Measurements from ENCODE around the gene CRIM1.

DNA sequence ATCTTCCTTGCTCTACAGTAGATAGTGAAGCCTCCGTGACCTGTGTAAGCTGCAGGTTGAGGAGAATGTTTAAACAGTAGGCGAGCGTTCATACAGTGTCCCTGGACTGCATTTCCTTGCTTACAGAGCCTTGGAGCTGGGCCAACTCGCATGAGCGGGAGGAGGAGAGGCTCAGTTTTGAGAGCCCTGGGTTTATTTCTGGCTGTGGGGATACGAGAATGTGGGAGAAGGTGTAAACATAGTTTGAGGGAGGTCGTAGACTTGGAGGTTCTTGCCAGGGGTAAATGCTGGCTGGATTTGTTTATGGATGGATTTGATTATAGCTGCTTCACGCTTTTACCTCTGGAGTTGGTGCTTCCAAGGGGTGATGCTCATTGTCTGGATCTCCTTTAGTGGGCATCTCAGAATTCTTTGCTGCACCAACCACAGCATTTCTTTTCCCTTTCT is 20.8 kb downstream of the CRIM1 start:
- TF ChIP-seq, protein P1, sequence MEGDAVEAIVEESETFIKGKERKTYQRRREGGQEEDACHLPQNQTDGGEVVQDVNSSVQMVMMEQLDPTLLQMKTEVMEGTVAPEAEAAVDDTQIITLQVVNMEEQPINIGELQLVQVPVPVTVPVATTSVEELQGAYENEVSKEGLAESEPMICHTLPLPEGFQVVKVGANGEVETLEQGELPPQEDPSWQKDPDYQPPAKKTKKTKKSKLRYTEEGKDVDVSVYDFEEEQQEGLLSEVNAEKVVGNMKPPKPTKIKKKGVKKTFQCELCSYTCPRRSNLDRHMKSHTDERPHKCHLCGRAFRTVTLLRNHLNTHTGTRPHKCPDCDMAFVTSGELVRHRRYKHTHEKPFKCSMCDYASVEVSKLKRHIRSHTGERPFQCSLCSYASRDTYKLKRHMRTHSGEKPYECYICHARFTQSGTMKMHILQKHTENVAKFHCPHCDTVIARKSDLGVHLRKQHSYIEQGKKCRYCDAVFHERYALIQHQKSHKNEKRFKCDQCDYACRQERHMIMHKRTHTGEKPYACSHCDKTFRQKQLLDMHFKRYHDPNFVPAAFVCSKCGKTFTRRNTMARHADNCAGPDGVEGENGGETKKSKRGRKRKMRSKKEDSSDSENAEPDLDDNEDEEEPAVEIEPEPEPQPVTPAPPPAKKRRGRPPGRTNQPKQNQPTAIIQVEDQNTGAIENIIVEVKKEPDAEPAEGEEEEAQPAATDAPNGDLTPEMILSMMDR (IDR thresholded peaks at IDR 0.05) = no peak
- peak in 3 of 4 donors; percentile 27 to 39 (median 29) for TF ChIP-seq POLR2AphosphoS5 (IDR thresholded peaks at IDR 0.05)
- TF ChIP-seq POLR2A (IDR thresholded peaks at IDR 0.05) = no peak
